K562 (cell line): Measurements from ENCODE around the gene TSHZ1. TPM values are rescaled to one million over a fixed set of nuclear protein-coding genes. Genes with fewer than 3 reads are reported as not detected.

Experiments used
- ATAC-seq: fragments of 200-7000 bp; cut with Tn5 transposase; 3 replicates; pipeline ENCODE4 v1.9.1; 2020; ENCODE audit warnings: moderate library complexity
- BruUV-seq: library from RNA; stranded (reverse); fragments of 400-500 nt; replicated peaks from 2 replicates; lab custom pipeline; 2021; lab: Mats Ljungman, UMichigan
- CTCF ChIA-PET: fragments of 300-600 bp; formaldehyde crosslinking; extraction: SDS; loops from one replicate; lab custom pipeline; 2021; ENCODE audit warnings: low intra/inter-chr PET ratio; lab: Yijun Ruan, JAX
- POLR2A ChIA-PET: fragments of 300-600, 350-650 bp; sonication (Branson Sonifier 250); formaldehyde crosslinking; extraction: SDS; loops from one replicate; lab custom pipeline; 2021; ENCODE audit warnings: antibody characterized with exemption, inconsistent platforms; lab: Yijun Ruan, JAX
- DNase-seq, 4 experiments: peaks; one replicate each; pipeline versions ENCODE4 v3.0.0 to v3.0.0-alpha.2; 2011 to 2018; ENCODE audit warnings: low spot score in 3 of 4, mixed read lengths in 3 of 4; ENCODE audit errors: extremely low read depth in 1 of 4
- FAIRE-seq: peaks from 2 replicates; lab custom pipeline; 2011; peaks lifted over from hg19 to GRCh38; lab: Jason Lieb, UNC
- H2AFZ ChIP-seq: 2 replicates; pipeline ENCODE4 v1.6.0; 2011; ENCODE audit warnings: low read depth, low read length, control low read depth, inconsistent platforms
- H3K27ac ChIP-seq: fragments of 200-600 bp; 3 replicates; pipeline ENCODE4 v1.8.0; 2011; ENCODE audit warnings: low read depth, mild to moderate bottlenecking, control low read depth, inconsistent platforms, low read length, moderate library complexity, mixed read lengths; ENCODE audit errors: extremely low read depth
- H3K27me3 ChIP-seq, 2 experiments: fragments of 300-600 bp in 1 of 2; 2 replicates in 1 of 2; 3 replicates in 1 of 2; pipeline versions ENCODE4 v1.6.0 to v1.8.0; 2011; ENCODE audit warnings: inconsistent platforms in 2 of 2, low read length in 2 of 2, mild to moderate bottlenecking in 1 of 2, mixed read lengths in 1 of 2, moderate library complexity in 1 of 2; ENCODE audit not compliant: control insufficient read depth in 2 of 2, insufficient read depth in 2 of 2
- H3K36me3 ChIP-seq: fragments of 300-600 bp; 3 replicates; pipeline ENCODE4 v1.8.0; 2011; ENCODE audit warnings: mild to moderate bottlenecking, low read length, inconsistent platforms; ENCODE audit not compliant: control insufficient read depth, insufficient read depth
- H3K4me1 ChIP-seq, 2 experiments: fragments of 200-600 bp in 1 of 2; replicated peaks in 1 of 2; 2 replicates in 1 of 2; 3 replicates in 1 of 2; pipeline versions ENCODE4 v1.5.1 to v1.8.0; 2011; ENCODE audit warnings: inconsistent platforms in 2 of 2, low read length in 2 of 2, mild to moderate bottlenecking in 1 of 2, mixed read lengths in 1 of 2, moderate library complexity in 1 of 2; ENCODE audit not compliant: control insufficient read depth in 2 of 2, insufficient read depth in 2 of 2
- H3K4me2 ChIP-seq: 2 replicates; pipeline ENCODE4 v1.6.1; 2011; ENCODE audit warnings: low read length, control low read depth, inconsistent platforms, mixed read lengths; ENCODE audit not compliant: insufficient read depth
- H3K4me3 ChIP-seq: fragments of 200-600 bp; sonication (generic), shearing (Covaris generic); 2 replicates; pipeline ENCODE4 v1.5.1; 2016; ENCODE audit warnings: control low read depth, inconsistent platforms
- H3K79me2 ChIP-seq: fragments of 200-600 bp; 3 replicates; pipeline ENCODE4 v1.8.0; 2011; ENCODE audit warnings: low read length, inconsistent platforms; ENCODE audit not compliant: control insufficient read depth, insufficient read depth
- H3K9ac ChIP-seq, 2 experiments: 2 replicates each; pipeline versions ENCODE4 v1.6.0 to v1.6.1; 2011; ENCODE audit warnings: low read depth in 2 of 2, low read length in 2 of 2, control low read depth in 1 of 2, inconsistent platforms in 1 of 2, mild to moderate bottlenecking in 1 of 2, mixed read lengths in 1 of 2; ENCODE audit not compliant: insufficient read depth in 1 of 2
- H3K9me1 ChIP-seq: one replicate; pipeline ENCODE4 v1.6.0; 2011; ENCODE audit warnings: inconsistent platforms, mild to moderate bottlenecking, low read length, moderate library complexity; ENCODE audit not compliant: control insufficient read depth, insufficient read depth
- H3K9me3 ChIP-seq: replicated peaks from 2 replicates; pipeline ENCODE4 v1.5.1; 2011; ENCODE audit warnings: low read depth, low read length, inconsistent platforms; ENCODE audit not compliant: control insufficient read depth, insufficient read depth
- H4K20me1 ChIP-seq: replicated peaks from 2 replicates; pipeline ENCODE4 v1.6.1; 2011; ENCODE audit warnings: low read length, inconsistent platforms, mixed read lengths; ENCODE audit not compliant: control insufficient read depth, insufficient read depth
- MEIS2 ChIP-seq: fragments of 450-650 bp; IDR thresholded peaks from 2 replicates; pipeline ENCODE4 v1.6.1; 2014; ENCODE audit warnings: mild to moderate bottlenecking; ENCODE audit not compliant: partially characterized antibody
- PBX2 ChIP-seq, 2 experiments: IDR thresholded peaks in 1 of 2; conservative IDR thresholded peaks in 1 of 2; 2 replicates each; pipeline ENCODE4 v1.6.1; 2016; ENCODE audit warnings: low read depth in 2 of 2, mild to moderate bottlenecking in 1 of 2, missing compliant biosample characterization in 1 of 2, missing genetic modification characterization in 1 of 2, moderate library complexity in 1 of 2
- TAF15 ChIP-seq: fragments of 200-400 bp; formaldehyde crosslinking; IDR thresholded peaks from 2 replicates; pipeline ENCODE4 v1.6.1; 2017; ENCODE audit warnings: mild to moderate bottlenecking, low read depth, low read length, moderate library complexity
- WGBS: fragments of 100-300 bp; shearing (Covaris generic); methylation state at CpG from one replicate; pipeline ENCODE4 v1.1.6; 2016; ENCODE audit warnings: low coverage, mixed read lengths; ENCODE audit not compliant: insufficient coverage; ENCODE audit errors: missing lambda C conversion rate; 5-methylcytosine and 5-hydroxymethylcytosine counted together
- in situ Hi-C: fragments of 300-500 bp; cut with MboI; formaldehyde crosslinking; loops from 4 replicates; pipeline ENCODE4 v1.15.0; 2018; ENCODE audit warnings: inconsistent platforms, mixed read lengths
- intact Hi-C: fragments of 100-400 bp; cut with micrococcal nuclease; formaldehyde crosslinking; loops from 2 replicates; pipeline ENCODE4 v1.14.2; 2022
- polyA plus RNA-seq, 8 experiments: library from polyadenylated mRNA; depleted of rRNA in 4 of 8; stranded (reverse) in 5 of 8; unstranded in 3 of 8; fragments of >200 nt; fragmentation: Nextera tagmentation in 2 of 8; fragmentation: Illumina TruSeq in 1 of 8; extraction: Ambion mirVana in 2 of 8; extraction: Trizol in 1 of 8; gene quantifications; 2 replicates each; pipeline versions ENCODE4 v1.2.1 to v1.2.3, GENCODE V29; 2011 to 2014; ENCODE audit warnings: inconsistent platforms in 1 of 8, missing spikeins in 1 of 8
- total RNA-seq, 7 experiments: library from RNA; depleted of rRNA in 6 of 7; stranded (reverse); fragments of >200 nt in 6 of 7; fragmentation: Illumina TruSeq in 2 of 7; extraction: Trizol in 2 of 7; gene quantifications; 2 replicates each; pipeline versions ENCODE4 v1.2.1 to v1.2.3, GENCODE V29; 2011 to 2021; ENCODE audit warnings: low replicate concordance in 1 of 7

Gene TSHZ1
- total and polyA plus RNA-seq, 9 of the 15 experiments (the other 6 are each of a cell fraction or from before 2014, with no cell fraction given), result 1.1 to 7.2 (median 2.7) TPM

DNA sequence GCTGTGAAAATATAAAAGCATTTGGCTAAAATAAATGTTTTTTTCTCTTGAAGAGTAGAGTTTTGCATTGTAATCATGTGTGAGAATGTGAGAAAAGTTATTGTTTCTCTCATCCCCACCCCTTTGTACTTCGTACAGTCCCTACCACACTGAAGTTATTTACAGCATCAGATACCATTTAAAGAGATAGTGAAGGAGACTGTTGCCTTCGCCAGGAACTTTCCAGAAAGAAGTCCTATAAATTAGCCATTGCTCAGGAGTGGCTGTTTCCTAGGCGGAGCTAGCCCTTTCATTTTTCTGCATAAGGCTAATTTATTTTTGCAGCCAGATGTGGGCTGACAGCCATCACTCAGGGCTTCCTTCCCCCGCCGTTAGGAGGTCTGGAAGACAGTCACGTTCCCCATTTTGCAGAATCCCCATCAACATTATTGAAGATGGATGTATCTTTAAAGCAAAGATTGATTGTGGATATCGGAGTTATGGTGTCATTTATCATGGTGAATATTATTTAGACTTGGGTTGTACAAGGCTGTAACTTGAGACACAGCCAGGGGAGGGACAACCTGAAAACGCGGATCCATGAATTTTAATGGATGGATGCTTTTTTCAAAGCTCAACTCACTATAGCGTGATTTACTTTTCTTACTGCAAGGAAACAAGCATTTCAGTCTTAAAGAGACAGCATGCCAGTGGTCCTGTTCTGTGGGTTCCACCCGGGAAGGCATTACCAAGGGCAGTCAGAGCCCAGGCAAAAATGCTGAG lies 17.1 kb downstream of the TSHZ1 start:
- CTCF ChIA-PET, result no interaction called here
- BruUV-seq, result no TSS peak
- no peak overlapping the region for H3K4me3 ChIP-seq
- DNase-seq, result no peak
- no peaks in the 10 kb centered on the region for H3K9me1 ChIP-seq
- no peak for ATAC-seq
- peaks cover 3 to 6% of the 10 kb centered on the region in 2 experiments; a peak in 3 of 5 replicates for H3K4me1 ChIP-seq
- H3K4me2 ChIP-seq, result no peak overlapping the region
- H3K79me2 ChIP-seq, result no peaks in the 10 kb centered on the region; the same call in 2 of the 3 replicates
- TF ChIP-seq PBX2 (CRISPR knock-in tag; IDR thresholded peaks at IDR 0.05; ENCODE audit: low read depth), result no peak
- peak; percentile 73 for TF ChIP-seq PBX2 (tag; conservative IDR thresholded peaks at IDR 0.05; ENCODE audit: low read depth)
- no peak for TF ChIP-seq TAF15
- peak; percentile 43 for TF ChIP-seq MEIS2
- TF ChIP-seq, all 486 proteins: peak for 2
- H4K20me1 ChIP-seq, result no peaks in the 10 kb centered on the region
- POLR2A ChIA-PET, result no interaction called here
- H3K27ac ChIP-seq, result no peak overlapping the region
- no peak overlapping the region for H3K9ac ChIP-seq
- intact Hi-C loops, result no loop called here
- H3K9me3 ChIP-seq, result no peaks in the 10 kb centered on the region
- H2AFZ ChIP-seq, result no peak overlapping the region
- no peak for FAIRE-seq
- in situ Hi-C loops, result no loop called here
- no peaks in the 10 kb centered on the region for H3K27me3 ChIP-seq
- no peaks in the 10 kb centered on the region for H3K36me3 ChIP-seq
- WGBS, result 43% methylated on average over 7 of the region's 11 CpGs
